ENCODE results near the gene MAN1A1.

MAN1A1 gene

DNA sequence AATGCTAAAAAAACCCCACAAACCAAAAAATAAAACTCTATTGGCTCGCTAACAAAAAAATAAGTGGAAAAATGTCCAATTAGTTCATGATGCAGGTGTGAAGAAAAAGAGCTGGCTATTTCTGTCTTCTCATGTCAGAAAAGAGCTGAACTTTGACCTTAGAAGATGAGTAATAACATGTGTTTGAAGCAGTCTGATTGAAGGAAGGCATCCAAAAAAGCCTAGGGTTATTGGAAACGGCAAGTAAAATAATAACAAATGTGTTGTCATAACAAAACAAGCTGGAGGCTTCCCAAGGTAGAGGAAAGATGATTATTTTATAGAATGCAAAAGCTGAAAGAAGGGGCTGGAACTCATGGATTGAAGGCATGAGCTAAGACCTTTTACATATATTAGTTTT, 176.7 kb downstream of the MAN1A1 start:
- Histone ChIP-seq H3K79me2 (ENCODE audit: low read length) (no peaks in the 10 kb centered on the region), H3K27ac (ENCODE audit: low read length) (no peak overlapping the region), H3K4me1 (ENCODE audit: low read length) (no peaks in the 10 kb centered on the region), H3K9me3 (replicated peaks; ENCODE audit: insufficient read depth, low read length) (no peaks in the 10 kb centered on the region), H3K27me3 (replicated peaks; ENCODE audit: insufficient read depth, low read length) (no peaks in the 10 kb centered on the region), H3K4me2 (ENCODE audit: low read depth, low read length) (no peak overlapping the region), H3K9ac (ENCODE audit: low read length) (no peak overlapping the region), H3K9me2 (replicated peaks; ENCODE audit: insufficient read depth, low read length) (no peaks in the 10 kb centered on the region), H3K36me3 (replicated peaks; ENCODE audit: insufficient read depth, low read length) (no peaks in the 10 kb centered on the region; the same call in 1 of the 2 replicates), H3F3A (ENCODE audit: insufficient read depth, low read length) (peaks cover 3% of the 10 kb centered on the region; the same call in 1 of the 2 replicates), H2AFZ (ENCODE audit: low read length) (no peak overlapping the region), H4K20me1 (ENCODE audit: insufficient read depth, low read length) (no peaks in the 10 kb centered on the region), H3K4me3 (ENCODE audit: low read length) (no peak overlapping the region)
- DNase-seq, result no peak
- TF ChIP-seq, protein P1, sequence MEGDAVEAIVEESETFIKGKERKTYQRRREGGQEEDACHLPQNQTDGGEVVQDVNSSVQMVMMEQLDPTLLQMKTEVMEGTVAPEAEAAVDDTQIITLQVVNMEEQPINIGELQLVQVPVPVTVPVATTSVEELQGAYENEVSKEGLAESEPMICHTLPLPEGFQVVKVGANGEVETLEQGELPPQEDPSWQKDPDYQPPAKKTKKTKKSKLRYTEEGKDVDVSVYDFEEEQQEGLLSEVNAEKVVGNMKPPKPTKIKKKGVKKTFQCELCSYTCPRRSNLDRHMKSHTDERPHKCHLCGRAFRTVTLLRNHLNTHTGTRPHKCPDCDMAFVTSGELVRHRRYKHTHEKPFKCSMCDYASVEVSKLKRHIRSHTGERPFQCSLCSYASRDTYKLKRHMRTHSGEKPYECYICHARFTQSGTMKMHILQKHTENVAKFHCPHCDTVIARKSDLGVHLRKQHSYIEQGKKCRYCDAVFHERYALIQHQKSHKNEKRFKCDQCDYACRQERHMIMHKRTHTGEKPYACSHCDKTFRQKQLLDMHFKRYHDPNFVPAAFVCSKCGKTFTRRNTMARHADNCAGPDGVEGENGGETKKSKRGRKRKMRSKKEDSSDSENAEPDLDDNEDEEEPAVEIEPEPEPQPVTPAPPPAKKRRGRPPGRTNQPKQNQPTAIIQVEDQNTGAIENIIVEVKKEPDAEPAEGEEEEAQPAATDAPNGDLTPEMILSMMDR (IDR thresholded peaks at IDR 0.05; ENCODE audit: low read length), result no peak
- TF ChIP-seq EZH2 (optimal IDR thresholded peaks at IDR 0.05; ENCODE audit: low read depth, low read length) (no peak), EZH2phosphoT487 (IDR thresholded peaks at IDR 0.05; ENCODE audit: low read length) (no peak)

DNA sequence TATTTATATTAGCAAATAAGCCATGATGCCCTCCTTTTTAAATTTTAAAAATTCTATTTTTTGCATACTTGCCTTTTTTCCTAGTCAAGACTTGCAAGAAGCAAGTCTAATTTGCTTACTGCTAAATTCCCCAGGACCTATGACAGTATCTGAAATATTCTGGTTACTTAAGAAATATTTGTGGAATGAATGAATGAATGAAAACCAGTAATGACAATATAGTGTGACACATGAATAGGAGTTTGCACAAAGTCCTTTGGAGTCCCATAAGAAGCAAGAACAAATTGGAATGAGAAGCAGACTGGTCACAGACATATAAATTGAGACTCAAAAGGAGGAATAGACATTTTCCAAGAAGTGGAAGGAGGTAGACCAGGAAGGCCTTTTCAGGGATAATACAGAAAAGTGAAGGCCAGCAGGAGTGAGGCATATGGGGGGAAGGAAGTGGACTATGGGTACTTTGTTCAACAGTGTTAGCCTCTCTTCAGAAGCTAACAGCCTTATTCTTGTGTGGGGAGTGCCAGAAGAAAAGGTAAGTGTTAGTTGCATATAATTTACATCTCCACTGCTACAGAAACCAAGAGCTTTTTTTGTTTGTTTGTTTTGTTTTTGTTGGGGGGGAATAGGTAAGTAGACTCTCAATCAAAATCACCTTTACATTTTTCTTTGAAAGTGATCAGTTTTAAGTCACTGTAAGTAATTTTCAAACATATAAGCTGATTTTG, 177.5 kb downstream of the MAN1A1 start:
- H3K4me2 ChIP-seq (ENCODE audit: low read depth, low read length), result no peak overlapping the region
- no peaks in the 10 kb centered on the region for H3K4me1 ChIP-seq (ENCODE audit: low read length)
- no peaks in the 10 kb centered on the region for H4K20me1 ChIP-seq (ENCODE audit: insufficient read depth, low read length)
- peaks cover 3% of the 10 kb centered on the region; the same call in 1 of the 2 replicates for H3F3A ChIP-seq (ENCODE audit: insufficient read depth, low read length)
- no peaks in the 10 kb centered on the region for H3K27me3 ChIP-seq (replicated peaks; ENCODE audit: insufficient read depth, low read length)
- H3K27ac ChIP-seq (ENCODE audit: low read length), result no peak overlapping the region
- H3K36me3 ChIP-seq (replicated peaks; ENCODE audit: insufficient read depth, low read length), result no peaks in the 10 kb centered on the region
- no peaks in the 10 kb centered on the region for H3K9me3 ChIP-seq (replicated peaks; ENCODE audit: insufficient read depth, low read length)
- no peak overlapping the region for H3K9ac ChIP-seq (ENCODE audit: low read length)
- no peak overlapping the region for H2AFZ ChIP-seq (ENCODE audit: low read length)
- H3K79me2 ChIP-seq (ENCODE audit: low read length), result no peaks in the 10 kb centered on the region
- H3K4me3 ChIP-seq (ENCODE audit: low read length), result no peak overlapping the region
- no peak for TF ChIP-seq EZH2phosphoT487 (IDR thresholded peaks at IDR 0.05; ENCODE audit: low read length)
- TF ChIP-seq EZH2 (optimal IDR thresholded peaks at IDR 0.05; ENCODE audit: low read depth, low read length), result no peak
- TF ChIP-seq, protein P1 (IDR thresholded peaks at IDR 0.05; ENCODE audit: low read length), result no peak
- H3K9me2 ChIP-seq (replicated peaks; ENCODE audit: insufficient read depth, low read length), result no peaks in the 10 kb centered on the region
- no peak for DNase-seq

GRCh38 chr6:119171088-119171841, 178.3 kb downstream of the MAN1A1 start:
- DNase-seq, result no peak
- H4K20me1 ChIP-seq (ENCODE audit: insufficient read depth, low read length), result no peaks in the 10 kb centered on the region
- TF ChIP-seq EZH2 (optimal IDR thresholded peaks at IDR 0.05; ENCODE audit: low read depth, low read length) (no peak), EZH2phosphoT487 (IDR thresholded peaks at IDR 0.05; ENCODE audit: low read length) (no peak)
- TF ChIP-seq, protein P1 (IDR thresholded peaks at IDR 0.05; ENCODE audit: low read length), result no peak
- no peak overlapping the region for H3K27ac ChIP-seq (ENCODE audit: low read length)
- no peaks in the 10 kb centered on the region for H3K9me2 ChIP-seq (replicated peaks; ENCODE audit: insufficient read depth, low read length)
- no peaks in the 10 kb centered on the region for H3K27me3 ChIP-seq (replicated peaks; ENCODE audit: insufficient read depth, low read length)
- H3K4me2 ChIP-seq (ENCODE audit: low read depth, low read length), result no peak overlapping the region
- H3K4me3 ChIP-seq (ENCODE audit: low read length), result no peak overlapping the region
- no peak overlapping the region for H2AFZ ChIP-seq (ENCODE audit: low read length)
- peaks cover 3% of the 10 kb centered on the region; the same call in 1 of the 2 replicates for H3K4me1 ChIP-seq (ENCODE audit: low read length)
- H3K9me3 ChIP-seq (replicated peaks; ENCODE audit: insufficient read depth, low read length), result no peaks in the 10 kb centered on the region
- H3K79me2 ChIP-seq (ENCODE audit: low read length), result no peaks in the 10 kb centered on the region
- H3K9ac ChIP-seq (ENCODE audit: low read length), result no peak overlapping the region
- peaks cover 3% of the 10 kb centered on the region; the same call in 1 of the 2 replicates for H3F3A ChIP-seq (ENCODE audit: insufficient read depth, low read length)
- H3K36me3 ChIP-seq (replicated peaks; ENCODE audit: insufficient read depth, low read length), result no peaks in the 10 kb centered on the region

Measured in MM.1S (cell line).